Suprapubic skin (tissue), 4 donors: ENCODE results near the gene DUSP3.

Experiments used
- EP300 ChIP-seq: sonication (generic); formaldehyde crosslinking; IDR thresholded peaks from one replicate; pipeline ENCODE4 v1.6.1; 2017; ENCODE audit warnings: antibody characterized with exemption
- POLR2A ChIP-seq, 2 donors: fragments of 450-650 bp; IDR thresholded peaks; one replicate each; pipeline ENCODE4 v1.6.1; 2017; ENCODE audit warnings: antibody characterized with exemption in 2 of 2, mild to moderate bottlenecking in 2 of 2, moderate library complexity in 2 of 2
- POLR2AphosphoS5 ChIP-seq, 3 donors: sonication (generic); formaldehyde crosslinking; IDR thresholded peaks; one replicate each; pipeline ENCODE4 v1.6.1; 2017; ENCODE audit warnings: antibody characterized with exemption in 3 of 3
- TF ChIP-seq, protein P1 (sequence below), 2 donors: fragments of 200-600 bp in 1 of 2; fragments of 450-650 bp in 1 of 2; sonication (generic) in 1 of 2; IDR thresholded peaks; one replicate each; pipeline ENCODE4 v1.5.1; 2016 to 2019; ENCODE audit warnings: antibody characterized with exemption in 2 of 2, mild to moderate bottlenecking in 1 of 2, moderate library complexity in 1 of 2

DNA sequence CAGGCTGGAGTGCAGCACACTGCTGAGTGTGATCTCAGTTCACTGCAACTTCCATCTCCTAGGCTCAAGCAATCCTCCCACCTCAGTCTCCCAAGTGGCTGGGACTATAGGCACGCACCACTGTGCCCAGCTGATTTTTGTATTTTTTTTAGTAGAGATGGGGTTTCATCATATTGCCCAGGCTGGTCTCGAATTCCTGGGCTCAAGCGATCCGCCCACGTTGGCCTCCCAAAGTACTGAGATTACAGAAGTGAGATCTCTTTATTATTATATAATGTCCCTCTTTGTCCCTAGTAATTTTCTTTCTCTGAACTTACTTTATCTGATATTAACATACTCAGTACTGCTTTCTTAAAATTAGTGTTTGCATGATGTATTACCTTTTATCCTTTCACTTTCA, 9.8 kb upstream of the DUSP3 start:
- TF ChIP-seq, protein P1, sequence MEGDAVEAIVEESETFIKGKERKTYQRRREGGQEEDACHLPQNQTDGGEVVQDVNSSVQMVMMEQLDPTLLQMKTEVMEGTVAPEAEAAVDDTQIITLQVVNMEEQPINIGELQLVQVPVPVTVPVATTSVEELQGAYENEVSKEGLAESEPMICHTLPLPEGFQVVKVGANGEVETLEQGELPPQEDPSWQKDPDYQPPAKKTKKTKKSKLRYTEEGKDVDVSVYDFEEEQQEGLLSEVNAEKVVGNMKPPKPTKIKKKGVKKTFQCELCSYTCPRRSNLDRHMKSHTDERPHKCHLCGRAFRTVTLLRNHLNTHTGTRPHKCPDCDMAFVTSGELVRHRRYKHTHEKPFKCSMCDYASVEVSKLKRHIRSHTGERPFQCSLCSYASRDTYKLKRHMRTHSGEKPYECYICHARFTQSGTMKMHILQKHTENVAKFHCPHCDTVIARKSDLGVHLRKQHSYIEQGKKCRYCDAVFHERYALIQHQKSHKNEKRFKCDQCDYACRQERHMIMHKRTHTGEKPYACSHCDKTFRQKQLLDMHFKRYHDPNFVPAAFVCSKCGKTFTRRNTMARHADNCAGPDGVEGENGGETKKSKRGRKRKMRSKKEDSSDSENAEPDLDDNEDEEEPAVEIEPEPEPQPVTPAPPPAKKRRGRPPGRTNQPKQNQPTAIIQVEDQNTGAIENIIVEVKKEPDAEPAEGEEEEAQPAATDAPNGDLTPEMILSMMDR (IDR thresholded peaks at IDR 0.05) = no peak
- TF ChIP-seq POLR2A (IDR thresholded peaks at IDR 0.05) (no peak), EP300 (no peak), POLR2AphosphoS5 (IDR thresholded peaks at IDR 0.05) (no peak)
